GM21576 (cell line): ENCODE data around the gene MTCL1.

Source experiments
- ATAC-seq: cut with Tn5 transposase; IDR thresholded peaks from one replicate; pipeline ENCODE4 v1.9.1; 2021; ENCODE audit warnings: mild to moderate bottlenecking, moderate library complexity; ENCODE audit not compliant: unreplicated experiment

MTCL1 gene

GRCh38 chr18:8806100-8806797, 100.9 kb downstream of the MTCL1 start:
- ATAC-seq = no peak

GRCh38 chr18:8806798-8807487, 101.6 kb downstream of the MTCL1 start:
- ATAC-seq = no peak

DNA sequence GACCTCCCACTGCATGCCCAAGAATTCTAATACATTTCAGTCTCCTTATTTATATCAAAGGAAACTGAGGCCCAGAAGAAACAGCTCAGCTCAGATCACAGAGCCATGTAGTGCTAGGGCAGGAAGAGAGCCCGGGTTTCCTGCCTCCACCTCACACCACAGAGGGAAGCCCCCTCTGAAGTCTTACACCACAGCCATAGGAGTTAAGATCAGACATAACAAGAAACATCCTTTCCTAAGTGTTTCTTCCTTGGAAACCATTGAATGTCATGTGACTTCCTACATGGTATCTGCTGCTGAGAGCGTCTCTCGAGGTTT, 102.1 kb downstream of the MTCL1 start:
- ATAC-seq = no peak

GRCh38 chr18:8808001-8808400, 102.6 kb downstream of the MTCL1 start:
- no peak for ATAC-seq

DNA sequence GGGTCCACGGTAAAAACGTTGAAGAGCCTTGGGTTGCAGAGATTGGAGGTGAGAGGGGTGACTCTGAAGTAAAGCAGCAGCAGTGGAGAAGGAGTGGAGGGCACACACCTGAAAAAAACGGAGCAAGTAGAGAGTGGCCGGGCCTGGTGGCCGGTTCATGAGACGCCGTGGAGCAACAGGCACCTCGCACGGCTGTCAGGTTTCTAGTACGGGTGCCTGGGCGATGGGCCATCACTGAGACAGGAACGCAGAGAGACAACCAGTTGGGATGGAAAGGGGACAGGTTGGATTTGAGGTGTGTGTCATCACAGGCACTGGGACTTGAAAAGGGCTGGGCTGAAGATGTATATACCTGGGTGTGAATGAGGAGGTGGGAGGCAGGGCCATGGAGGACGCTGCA, 104.2 kb downstream of the MTCL1 start:
- no peak for ATAC-seq

GRCh38 chr18:8810157-8810556, 104.8 kb downstream of the MTCL1 start:
- ATAC-seq = no peak

DNA sequence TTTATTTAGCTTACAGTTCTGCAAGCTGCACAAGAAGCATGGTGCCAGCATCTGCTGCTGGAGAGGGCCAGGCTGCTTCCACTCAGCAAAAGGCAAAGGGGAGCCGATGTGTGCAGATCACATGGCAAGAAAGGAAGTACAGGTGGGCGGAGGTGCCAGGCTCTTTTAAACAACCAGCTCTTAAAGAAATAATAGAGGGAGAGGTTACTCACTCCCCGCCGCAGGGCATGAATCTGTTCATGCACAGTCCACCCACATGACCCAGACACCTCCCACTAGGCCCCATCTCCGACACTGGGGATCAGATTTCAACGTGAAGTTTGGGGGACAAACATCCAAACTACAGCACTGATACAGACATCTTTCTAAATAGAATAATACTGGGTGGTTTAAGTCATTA, 105.8 kb downstream of the MTCL1 start:
- no peak for ATAC-seq

DNA sequence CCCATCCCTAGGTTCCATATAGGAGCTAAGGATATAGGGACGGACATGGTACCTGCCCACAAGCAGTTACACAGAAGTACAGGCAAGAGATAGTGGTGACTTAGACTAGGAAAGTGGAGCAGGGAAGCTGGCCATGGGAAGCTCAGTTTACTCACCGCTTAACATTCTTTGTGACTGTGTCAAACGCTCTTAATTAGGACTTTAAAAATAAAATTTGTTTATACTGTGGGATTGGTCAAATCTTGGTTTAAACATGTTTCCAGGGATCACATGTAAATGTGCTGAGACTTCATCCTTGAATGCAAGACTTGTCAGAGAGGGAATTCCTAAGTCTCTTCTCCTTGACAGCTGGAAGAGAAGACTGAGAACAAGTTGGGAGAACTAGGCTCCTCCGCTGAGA, 107.3 kb downstream of the MTCL1 start:
- no peak for ATAC-seq

DNA sequence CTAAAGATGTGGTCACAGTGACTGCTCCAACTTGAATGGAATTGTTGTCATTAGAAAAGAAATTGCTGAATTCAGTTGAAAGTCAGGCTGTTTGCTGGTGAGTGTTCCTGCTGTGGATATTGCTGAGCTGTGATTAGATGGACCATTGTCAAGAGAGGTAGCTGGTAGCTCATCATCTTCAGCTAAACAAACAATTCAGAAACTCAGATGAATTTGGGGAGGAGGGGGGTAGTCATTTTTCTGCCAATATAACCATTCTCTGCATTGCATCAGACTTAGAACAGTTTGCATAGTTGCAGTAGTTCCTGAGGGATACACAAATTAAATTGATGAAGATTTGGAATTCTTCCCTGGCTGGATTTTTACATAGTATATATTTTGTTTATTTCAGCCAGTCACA, 108.3 kb downstream of the MTCL1 start:
- ATAC-seq = no peak

- ATAC-seq = no peak
These were observed 108.8 kb downstream of the MTCL1 start for GRCh38 chr18:8814206-8814605.

- no peak for ATAC-seq
These were observed 110.9 kb downstream of the MTCL1 start for GRCh38 chr18:8816220-8816619.

DNA sequence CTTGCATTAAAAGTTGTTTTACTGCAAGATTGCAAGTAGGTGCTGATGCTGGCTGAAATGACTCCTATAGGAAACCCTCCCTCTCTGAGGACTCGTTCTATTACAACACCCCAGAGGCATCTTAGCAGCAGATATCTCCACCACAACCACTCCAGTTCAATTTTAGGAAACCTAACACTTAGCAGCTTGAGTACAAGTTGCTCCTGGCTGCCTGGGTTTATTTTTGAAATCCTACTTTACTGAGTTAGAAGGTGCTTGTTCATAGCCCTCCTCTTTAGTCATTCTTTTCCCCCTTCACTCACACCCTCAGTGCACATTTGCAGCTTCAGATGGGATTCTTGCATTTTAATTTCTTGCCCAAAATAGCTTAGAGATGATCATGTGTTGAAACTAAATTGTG, 111.5 kb downstream of the MTCL1 start:
- ATAC-seq = no peak

DNA sequence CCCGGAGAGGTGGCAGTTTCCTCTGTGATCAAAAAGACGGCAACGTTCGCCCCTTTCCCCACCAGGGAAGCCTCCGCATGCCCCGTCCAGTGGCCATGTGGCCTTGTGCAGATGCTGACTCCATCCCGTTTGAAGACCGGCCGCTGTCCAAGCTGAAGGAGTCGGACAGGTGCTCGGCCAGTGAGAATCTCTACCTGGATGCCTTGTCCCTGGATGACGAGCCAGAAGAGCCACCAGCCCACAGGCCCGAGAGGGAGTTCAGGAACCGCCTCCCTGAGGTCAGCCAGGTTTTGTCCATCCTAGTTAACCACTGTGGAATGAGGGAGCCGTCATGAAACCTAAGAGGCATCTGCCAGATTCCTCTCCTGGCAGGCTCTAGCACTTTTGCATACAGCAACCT, 113.6 kb downstream of the MTCL1 start:
- no peak for ATAC-seq

DNA sequence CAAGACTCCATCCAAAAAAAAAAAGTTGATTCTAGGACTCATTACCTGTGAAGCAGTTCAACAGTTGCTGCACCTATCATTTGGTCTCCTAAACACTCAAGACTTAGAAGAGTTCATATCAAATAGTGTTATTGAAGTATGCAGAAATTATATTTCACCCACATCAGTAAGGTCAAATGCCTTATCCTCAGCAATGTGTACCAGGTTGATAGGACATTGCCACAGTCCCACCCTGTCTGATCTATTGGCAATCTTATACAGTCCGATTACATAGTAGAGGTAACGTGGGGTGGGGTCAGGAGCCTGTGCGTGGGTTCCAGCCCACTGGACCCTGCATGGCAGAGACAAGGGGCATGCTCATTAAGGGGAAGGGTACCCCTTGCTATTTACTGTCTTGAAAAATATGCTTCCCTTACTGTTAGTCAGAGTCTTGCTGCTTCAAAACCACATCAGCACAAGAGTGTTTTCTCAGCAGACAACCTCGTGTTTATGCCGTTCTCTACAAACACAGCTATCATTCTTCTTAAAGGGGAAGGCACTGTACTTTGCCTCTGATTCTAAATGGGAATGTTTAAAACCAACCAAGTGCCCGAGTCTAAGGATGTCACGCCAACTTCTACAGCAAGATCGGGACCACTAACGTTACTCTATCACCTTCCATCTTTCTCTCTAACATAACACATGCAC, 115.2 kb downstream of the MTCL1 start:
- ATAC-seq = no peak

GRCh38 chr18:8821083-8821465, 115.7 kb downstream of the MTCL1 start:
- ATAC-seq = no peak

DNA sequence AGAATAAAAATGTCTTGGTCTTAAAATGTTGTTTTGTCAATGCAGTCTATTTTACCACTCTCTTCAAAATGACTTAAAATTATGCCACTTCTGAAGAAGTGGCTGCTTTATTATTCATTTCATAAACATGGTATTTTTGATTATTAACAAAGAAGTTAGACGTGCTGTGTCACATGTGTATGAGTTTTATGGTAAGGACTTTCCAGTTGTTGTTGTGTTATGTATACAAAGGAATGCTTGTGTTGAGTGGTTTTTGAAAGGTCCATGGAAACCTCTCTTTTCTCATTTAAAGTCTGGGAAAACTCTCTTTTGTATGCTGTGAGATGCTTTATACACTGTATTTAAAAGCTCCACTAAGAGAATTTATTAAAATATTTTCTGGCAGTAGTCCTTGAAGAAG, 116.2 kb downstream of the MTCL1 start:
- ATAC-seq = no peak

- ATAC-seq = no peak
These were observed 117.3 kb downstream of the MTCL1 start for GRCh38 chr18:8822643-8823042.

DNA sequence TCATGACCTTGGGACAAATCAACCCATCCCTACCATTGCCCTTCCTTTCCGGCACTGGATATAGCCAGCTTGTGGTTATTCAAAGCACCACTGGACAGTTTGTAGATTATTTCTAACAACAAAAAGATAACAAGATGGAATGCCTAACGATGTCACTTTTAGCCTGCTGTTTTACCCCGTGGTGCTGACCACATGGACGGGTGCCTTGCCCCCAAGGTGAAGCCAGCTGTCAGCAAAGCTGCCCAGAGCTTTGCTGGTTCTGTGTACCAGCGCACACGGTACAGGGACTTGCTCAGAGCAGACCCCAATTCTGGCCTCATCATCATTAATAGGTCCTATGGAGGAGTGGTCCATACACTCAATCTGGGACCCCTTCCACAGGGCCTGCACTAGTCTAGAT, 118.2 kb downstream of the MTCL1 start:
- ATAC-seq = no peak

- no peak for ATAC-seq
These were observed 119.5 kb downstream of the MTCL1 start for GRCh38 chr18:8824846-8825245.

- no peak for ATAC-seq
These were observed 119.9 kb downstream of the MTCL1 start for GRCh38 chr18:8825273-8825672.

DNA sequence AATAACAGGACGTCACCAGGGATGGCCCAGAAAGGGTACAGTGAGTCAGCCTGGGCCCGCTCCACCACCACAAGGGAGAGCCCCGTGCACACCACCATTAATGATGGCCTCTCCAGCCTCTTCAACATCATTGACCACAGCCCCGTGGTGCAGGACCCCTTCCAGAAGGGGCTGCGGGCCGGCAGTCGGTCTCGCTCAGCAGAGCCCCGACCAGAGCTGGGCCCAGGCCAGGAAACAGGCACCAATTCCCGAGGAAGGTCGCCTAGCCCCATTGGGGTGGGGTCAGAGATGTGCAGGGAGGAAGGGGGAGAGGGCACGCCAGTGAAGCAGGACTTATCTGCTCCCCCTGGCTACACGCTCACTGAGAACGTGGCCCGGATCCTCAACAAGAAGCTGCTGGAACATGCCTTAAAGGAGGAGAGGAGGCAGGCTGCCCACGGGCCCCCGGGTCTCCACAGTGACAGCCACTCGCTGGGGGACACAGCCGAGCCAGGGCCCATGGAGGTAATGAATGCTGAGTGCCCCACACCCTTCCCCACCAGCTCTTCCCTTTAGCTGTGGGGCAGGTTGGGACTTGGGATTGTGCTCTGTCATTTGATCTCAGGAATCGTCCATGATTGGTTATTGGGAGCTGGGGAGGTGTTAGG, 120.5 kb downstream of the MTCL1 start:
- no peak for ATAC-seq

DNA sequence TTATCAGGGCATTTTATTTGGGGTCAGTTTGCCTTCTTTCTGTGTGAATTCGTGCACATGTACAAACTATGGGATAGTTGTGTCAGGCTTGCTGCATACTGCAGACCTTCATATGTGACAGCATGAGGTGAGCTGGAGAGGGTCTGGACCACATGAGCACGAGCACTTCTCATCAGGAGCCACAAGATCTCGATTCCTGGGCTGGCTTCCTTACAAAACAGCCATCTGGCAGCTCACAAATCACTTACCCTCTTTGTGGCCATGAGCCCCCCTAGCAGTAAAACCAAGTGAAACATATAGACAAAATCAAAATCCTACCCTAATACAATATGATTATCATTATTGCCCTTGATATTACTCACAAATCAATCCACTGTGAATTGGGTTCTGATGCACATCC, 121.2 kb downstream of the MTCL1 start:
- ATAC-seq = no peak
